Neural progenitor cell (in vitro differentiated cells): ENCODE data around the gene RGS1.

Source experiments
- EZH2 ChIP-seq: fragments of 200-600 bp; sonication (generic); IDR thresholded peaks from 2 replicates; pipeline ENCODE4 v1.6.1; 2017; ENCODE audit warnings: antibody characterized with exemption, mild to moderate bottlenecking, moderate library complexity
- EZH2phosphoT487 ChIP-seq: fragments of 200-600 bp; sonication (generic); IDR thresholded peaks from 2 replicates; pipeline ENCODE4 v1.6.1; 2017; ENCODE audit warnings: antibody characterized with exemption
- TF ChIP-seq, protein P1 (sequence below): fragments of 200-600 bp; sonication (generic); IDR thresholded peaks from 2 replicates; pipeline ENCODE4 v1.5.1; 2017; ENCODE audit warnings: antibody characterized with exemption, mild to moderate bottlenecking

DNA sequence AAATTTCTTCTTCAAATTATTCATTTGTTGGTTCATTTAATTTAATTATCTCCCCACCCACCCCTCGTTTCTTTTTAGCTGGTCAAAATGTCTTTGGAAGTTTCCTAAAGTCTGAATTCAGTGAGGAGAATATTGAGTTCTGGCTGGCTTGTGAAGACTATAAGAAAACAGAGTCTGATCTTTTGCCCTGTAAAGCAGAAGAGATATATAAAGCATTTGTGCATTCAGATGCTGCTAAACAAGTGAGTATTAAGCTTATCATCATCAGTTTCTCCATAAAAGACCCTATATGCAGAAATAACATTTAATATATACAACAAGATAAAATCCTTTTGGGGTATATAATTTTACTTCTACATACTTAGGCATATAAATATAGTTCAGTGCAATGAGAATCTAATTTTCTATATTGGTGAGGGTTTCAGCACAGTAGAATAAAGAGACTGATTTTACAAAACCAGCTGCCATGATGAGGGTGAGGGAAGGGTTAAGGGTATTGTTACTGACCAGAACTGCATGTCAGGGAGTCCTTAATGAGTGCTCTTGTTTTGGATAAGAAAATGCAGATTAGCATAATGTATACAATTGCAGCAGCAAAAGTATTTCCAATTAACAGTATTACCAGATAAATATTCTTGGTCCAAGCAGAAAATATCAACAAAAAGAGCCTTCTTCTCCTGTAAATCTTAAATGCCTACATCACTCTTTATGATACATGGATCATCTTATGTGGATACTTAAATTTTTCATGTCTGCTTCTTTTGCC lies 2.8 kb downstream of the RGS1 start:
- TF ChIP-seq, protein P1, sequence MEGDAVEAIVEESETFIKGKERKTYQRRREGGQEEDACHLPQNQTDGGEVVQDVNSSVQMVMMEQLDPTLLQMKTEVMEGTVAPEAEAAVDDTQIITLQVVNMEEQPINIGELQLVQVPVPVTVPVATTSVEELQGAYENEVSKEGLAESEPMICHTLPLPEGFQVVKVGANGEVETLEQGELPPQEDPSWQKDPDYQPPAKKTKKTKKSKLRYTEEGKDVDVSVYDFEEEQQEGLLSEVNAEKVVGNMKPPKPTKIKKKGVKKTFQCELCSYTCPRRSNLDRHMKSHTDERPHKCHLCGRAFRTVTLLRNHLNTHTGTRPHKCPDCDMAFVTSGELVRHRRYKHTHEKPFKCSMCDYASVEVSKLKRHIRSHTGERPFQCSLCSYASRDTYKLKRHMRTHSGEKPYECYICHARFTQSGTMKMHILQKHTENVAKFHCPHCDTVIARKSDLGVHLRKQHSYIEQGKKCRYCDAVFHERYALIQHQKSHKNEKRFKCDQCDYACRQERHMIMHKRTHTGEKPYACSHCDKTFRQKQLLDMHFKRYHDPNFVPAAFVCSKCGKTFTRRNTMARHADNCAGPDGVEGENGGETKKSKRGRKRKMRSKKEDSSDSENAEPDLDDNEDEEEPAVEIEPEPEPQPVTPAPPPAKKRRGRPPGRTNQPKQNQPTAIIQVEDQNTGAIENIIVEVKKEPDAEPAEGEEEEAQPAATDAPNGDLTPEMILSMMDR, result no peak
- TF ChIP-seq EZH2phosphoT487 (no peak), EZH2 (no peak)
